Lower leg skin (tissue), 4 donors: ENCODE results near the gene CTSE. TPM values are rescaled to one million over a fixed set of nuclear protein-coding genes. Genes with fewer than 3 reads are reported as not detected.
"Not testable (repeated sequence)": the region's sequence is repeated elsewhere in the genome, so short reads cannot be mapped to it uniquely, and the experiment has no call there.

Source experiments
- DNase-seq, 2 donors: peaks; one replicate each; pipeline ENCODE4 v3.0.0-alpha.2; 2019; ENCODE audit warnings: low spot score in 2 of 2
- H3K4me3 ChIP-seq: fragments of 200-600 bp; sonication (generic); 2 replicates; pipeline ENCODE4 v1.5.1; 2017; ENCODE audit warnings: mild to moderate bottlenecking, low read depth; ENCODE audit not compliant: poor library complexity, severe bottlenecking
- POLR2A ChIP-seq, 2 donors: fragments of 450-650 bp; IDR thresholded peaks; one replicate each; pipeline ENCODE4 v1.6.1; 2016 to 2017; ENCODE audit warnings: antibody characterized with exemption in 2 of 2, mild to moderate bottlenecking in 1 of 2, moderate library complexity in 1 of 2
- WGBS, 2 donors: methylation state at CpG; one replicate each; pipeline ENCODE4 v1.1.5; 2018; 5-methylcytosine and 5-hydroxymethylcytosine counted together
- intact Hi-C: fragments of 100-400 bp; cut with DNase I; formaldehyde crosslinking; loops from one replicate; pipeline ENCODE4 v1.15.0; 2023; ENCODE audit warnings: low total_unique reads
- total RNA-seq, 4 donors: library from RNA; depleted of rRNA; stranded (reverse); fragments of >200 nt; gene quantifications; one replicate each; pipeline ENCODE4 v1.1.0, GENCODE V29; 2016
- TF ChIP-seq, protein P1 (sequence below), 3 donors: fragments of 450-650 bp; IDR thresholded peaks; one replicate each; pipeline ENCODE4 v1.5.1; 2016; ENCODE audit warnings: antibody characterized with exemption in 3 of 3, mild to moderate bottlenecking in 3 of 3, moderate library complexity in 2 of 3

Gene CTSE
- total RNA-seq, 4 donors from 2014 or later: not detected

DNA sequence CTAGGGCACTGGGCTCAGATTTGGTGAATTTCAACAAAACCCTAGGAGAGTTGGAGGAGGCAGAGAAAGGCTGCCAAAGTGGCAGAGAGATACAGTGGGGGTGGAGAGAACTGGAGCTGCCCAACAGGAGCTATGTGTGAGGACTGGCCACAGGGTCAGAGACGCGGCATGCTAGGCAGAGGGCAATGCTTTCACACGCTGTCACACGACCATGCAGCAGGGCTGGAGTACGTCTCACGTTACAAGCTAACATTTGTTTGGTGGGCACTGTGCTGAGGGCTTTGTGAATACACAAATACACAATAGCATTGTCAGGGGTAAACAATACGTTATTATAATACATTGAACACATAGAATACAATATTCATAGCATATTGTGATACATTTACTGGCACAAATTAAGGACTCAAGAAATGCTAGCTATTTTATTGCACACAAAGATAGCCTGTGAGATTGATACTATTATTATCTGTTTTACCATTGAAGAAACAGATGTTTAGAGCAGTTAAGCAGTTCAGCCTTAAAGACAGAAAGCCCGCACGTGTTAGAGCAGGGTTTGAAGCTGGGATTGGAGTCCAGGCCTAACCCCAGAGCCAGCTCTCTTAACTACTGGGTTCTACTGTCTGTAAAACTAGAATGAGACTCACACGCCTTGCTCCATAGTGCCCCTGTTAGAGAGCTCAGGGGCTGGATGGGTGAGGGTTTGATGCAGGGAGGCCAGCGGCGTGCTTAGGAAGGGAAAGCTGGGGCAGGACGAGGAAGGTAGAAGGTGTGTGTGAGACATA lies 25.0 kb downstream of the CTSE start:
- intact Hi-C loops: no loop called here
- H3K4me3 ChIP-seq: no peak overlapping the region
- TF ChIP-seq, protein P1, sequence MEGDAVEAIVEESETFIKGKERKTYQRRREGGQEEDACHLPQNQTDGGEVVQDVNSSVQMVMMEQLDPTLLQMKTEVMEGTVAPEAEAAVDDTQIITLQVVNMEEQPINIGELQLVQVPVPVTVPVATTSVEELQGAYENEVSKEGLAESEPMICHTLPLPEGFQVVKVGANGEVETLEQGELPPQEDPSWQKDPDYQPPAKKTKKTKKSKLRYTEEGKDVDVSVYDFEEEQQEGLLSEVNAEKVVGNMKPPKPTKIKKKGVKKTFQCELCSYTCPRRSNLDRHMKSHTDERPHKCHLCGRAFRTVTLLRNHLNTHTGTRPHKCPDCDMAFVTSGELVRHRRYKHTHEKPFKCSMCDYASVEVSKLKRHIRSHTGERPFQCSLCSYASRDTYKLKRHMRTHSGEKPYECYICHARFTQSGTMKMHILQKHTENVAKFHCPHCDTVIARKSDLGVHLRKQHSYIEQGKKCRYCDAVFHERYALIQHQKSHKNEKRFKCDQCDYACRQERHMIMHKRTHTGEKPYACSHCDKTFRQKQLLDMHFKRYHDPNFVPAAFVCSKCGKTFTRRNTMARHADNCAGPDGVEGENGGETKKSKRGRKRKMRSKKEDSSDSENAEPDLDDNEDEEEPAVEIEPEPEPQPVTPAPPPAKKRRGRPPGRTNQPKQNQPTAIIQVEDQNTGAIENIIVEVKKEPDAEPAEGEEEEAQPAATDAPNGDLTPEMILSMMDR (IDR thresholded peaks at IDR 0.05): no peak
- peak in 1 of 2 donors; percentile 68 for DNase-seq
- WGBS, 2 donors: 76 to 78% methylated on average over 13 of the region's 13 CpGs

- intact Hi-C loops, DNase-seq, H3K4me3 ChIP-seq: not testable (repeated sequence)
- 85 to 100% methylated on average over 1 of the region's 1 CpG for WGBS, 2 donors
These were observed 27.1 kb downstream of the CTSE start for GRCh38 chr1:205996641-205997040.

DNA sequence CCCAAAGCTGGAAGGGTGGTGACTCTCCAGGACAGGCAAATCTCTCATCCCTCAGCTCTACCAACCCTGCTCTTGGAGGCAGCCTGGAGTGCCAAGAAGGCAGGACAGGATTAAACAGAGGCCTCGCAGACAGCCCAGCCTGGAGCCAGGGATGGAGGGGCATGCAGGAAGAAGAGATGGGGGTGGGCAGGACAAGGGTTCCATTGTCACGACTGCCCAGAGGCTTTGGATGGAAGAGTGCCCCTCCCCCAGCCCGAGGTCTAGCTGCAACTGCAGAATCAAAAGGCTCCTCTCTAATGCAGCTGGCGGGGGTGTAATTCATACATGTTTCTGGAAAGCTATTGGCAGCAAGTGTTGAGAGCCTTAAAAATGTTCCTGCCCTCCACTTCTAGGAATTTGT lies 29.3 kb downstream of the CTSE start:
- TF ChIP-seq, protein P1 (IDR thresholded peaks at IDR 0.05): no peak
- no peak for TF ChIP-seq POLR2A (IDR thresholded peaks at IDR 0.05)
- 59 to 73% methylated on average over 4 of the region's 4 CpGs for WGBS, 2 donors
- no peak overlapping the region for H3K4me3 ChIP-seq
- intact Hi-C loops: no loop called here
- peak in 1 of 2 donors; percentile 75 for DNase-seq

DNA sequence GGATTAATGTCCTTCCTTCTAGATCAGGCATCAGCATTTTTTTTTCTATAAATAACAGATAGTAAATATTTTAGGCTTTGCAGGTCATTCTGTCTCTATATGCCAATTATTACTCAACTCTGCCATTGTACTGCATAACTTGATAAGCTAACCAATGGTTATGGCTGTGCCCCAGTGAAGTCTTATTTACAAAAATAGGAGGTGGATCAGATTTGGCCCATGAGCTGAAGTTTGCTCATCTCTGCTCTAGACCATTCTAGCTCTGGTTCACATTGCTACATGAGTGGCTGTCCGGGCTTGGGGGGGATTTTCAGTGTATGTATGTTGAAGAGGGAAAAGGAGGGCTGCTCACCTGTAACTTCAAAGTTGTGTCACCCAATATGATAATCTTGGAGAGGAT lies 30.6 kb downstream of the CTSE start:
- intact Hi-C loops: no loop called here
- WGBS, 2 donors: 89 to 100% methylated on average over 1 of the region's 1 CpG

GRCh38 chr1:205992218-205992882 lies 31.3 kb downstream of the CTSE start:
- no peak for DNase-seq
- H3K4me3 ChIP-seq: no peak overlapping the region
- WGBS, 2 donors: 91 to 93% methylated on average over 14 of the region's 14 CpGs
- intact Hi-C loops: no loop called here
- TF ChIP-seq POLR2A (IDR thresholded peaks at IDR 0.05): no peak
- TF ChIP-seq, protein P1 (IDR thresholded peaks at IDR 0.05): no peak

More for the DNA sequence above, 30.6 kb downstream of the CTSE start:
- no peak overlapping the region for H3K4me3 ChIP-seq
- no peak for TF ChIP-seq POLR2A (IDR thresholded peaks at IDR 0.05)
- TF ChIP-seq, protein P1 (IDR thresholded peaks at IDR 0.05): no peak
- DNase-seq: no peak

- no peak overlapping the region for H3K4me3 ChIP-seq
- DNase-seq: no peak
- TF ChIP-seq, protein P1 (IDR thresholded peaks at IDR 0.05): no peak
- TF ChIP-seq POLR2A (IDR thresholded peaks at IDR 0.05): no peak
- intact Hi-C loops: no loop called here
- 86 to 88% methylated on average over 4 of the region's 4 CpGs for WGBS, 2 donors
These were observed 32.5 kb downstream of the CTSE start for GRCh38 chr1:205991237-205991636.
